Subcutaneous abdominal adipose tissue (tissue), 5 donors: ENCODE measurements around the gene CTR9.
"Not testable (repeated sequence)": the region's sequence is repeated elsewhere in the genome, so short reads cannot be mapped to it uniquely, and the experiment has no call there.

ENCODE experiments used
- H3K27ac ChIP-seq: one replicate; pipeline ENCODE4 v1.7.0; 2013; ENCODE audit warnings: low read depth, mild to moderate bottlenecking, inconsistent platforms, low read length, moderate library complexity
- H3K27me3 ChIP-seq, 5 donors: one replicate each; pipeline ENCODE4 v1.7.0; 2013; ENCODE audit warnings: low read length in 5 of 5, inconsistent platforms in 1 of 5; ENCODE audit not compliant: control insufficient read depth in 5 of 5, insufficient read depth in 4 of 5
- H3K36me3 ChIP-seq, 5 donors: one replicate each; pipeline ENCODE4 v1.7.0; 2013; ENCODE audit warnings: low read length in 5 of 5; ENCODE audit not compliant: control insufficient read depth in 5 of 5, insufficient read depth in 5 of 5
- H3K4me1 ChIP-seq, 5 donors: one replicate each; pipeline ENCODE4 v1.7.0; 2013; ENCODE audit warnings: low read length in 5 of 5, mild to moderate bottlenecking in 3 of 5, moderate library complexity in 1 of 5; ENCODE audit not compliant: control insufficient read depth in 5 of 5, insufficient read depth in 5 of 5
- H3K4me3 ChIP-seq, 5 donors: one replicate each; pipeline ENCODE4 v1.7.0; 2013; ENCODE audit warnings: low read length in 5 of 5, low read depth in 1 of 5
- H3K9ac ChIP-seq, 5 donors: one replicate each; pipeline ENCODE4 v1.7.0; 2013; ENCODE audit warnings: low read length in 5 of 5, mild to moderate bottlenecking in 4 of 5, moderate library complexity in 3 of 5
- H3K9me3 ChIP-seq, 5 donors: one replicate each; pipeline ENCODE4 v1.7.0; 2013; ENCODE audit warnings: low read length in 5 of 5; ENCODE audit not compliant: control insufficient read depth in 5 of 5
- donor health status: healthy.
- donor health status: healthy.
- donor health status: healthy.
- donor health status: healthy.
- donor health status: healthy.

Gene CTR9

DNA sequence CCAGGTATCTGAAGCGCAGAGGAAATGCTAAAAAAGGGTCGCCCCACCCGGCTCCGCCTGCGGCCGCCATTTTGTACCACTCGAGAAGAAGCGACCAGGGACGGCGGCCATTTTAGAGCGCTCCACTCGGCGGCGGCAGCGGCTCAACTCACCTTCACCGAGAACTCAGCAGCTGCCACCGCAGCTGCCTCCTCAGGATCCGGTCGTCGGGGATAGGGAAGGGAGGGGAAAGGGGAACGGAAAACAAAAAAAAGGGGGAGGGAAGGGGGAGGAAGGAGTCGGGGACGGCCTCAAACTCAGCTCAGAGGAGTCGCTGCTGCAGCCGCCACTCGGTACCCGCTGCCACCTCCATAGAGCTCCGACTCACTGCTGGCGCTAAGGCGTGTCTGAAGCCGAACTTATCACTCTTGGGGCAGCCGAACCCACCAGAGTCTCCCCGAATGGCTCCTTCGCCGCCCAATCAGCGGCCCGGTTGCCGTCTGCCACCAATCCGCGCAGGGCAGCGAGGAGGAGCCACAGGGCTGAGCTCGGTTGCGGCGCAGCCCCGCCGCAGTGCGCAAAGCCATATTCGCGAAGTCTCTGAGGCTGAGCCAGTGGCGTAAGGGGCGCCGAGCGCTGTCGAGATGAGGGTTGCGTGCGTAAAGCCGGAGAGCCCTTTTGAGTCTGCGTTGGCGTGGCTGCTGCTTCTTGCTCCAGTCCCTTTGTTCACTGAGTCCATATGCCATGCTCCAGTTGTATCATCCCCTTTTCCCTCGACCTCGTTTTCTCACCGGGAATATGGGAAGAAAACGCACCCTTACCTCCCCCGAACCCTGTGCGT is 57.7 kb downstream of the CTR9 start, which contains the start of gene EIF4G2:
Gene EIF4G2 (minus strand): TSS at position 374 of the 820 bp plus-strand sequence.
- Histone ChIP-seq H3K9ac (peak within 1 kb of the TSS; percentile 90 to 99 (median 91)), H3K9me3 (no peaks in the 10 kb centered on the region), H3K4me3 (peak within 1 kb of the TSS; percentile 94 to 98 (median 96)), H3K4me1 (peaks cover 4 to 39% (median 38%) of the 10 kb centered on the region in 5 donors), H3K27ac (peak within 1 kb of the TSS; percentile 99), H3K27me3 (no peaks in the 10 kb centered on the region), H3K36me3 (peaks cover 15 to 33% (median 32%) of the 10 kb centered on the region in 5 donors)

DNA sequence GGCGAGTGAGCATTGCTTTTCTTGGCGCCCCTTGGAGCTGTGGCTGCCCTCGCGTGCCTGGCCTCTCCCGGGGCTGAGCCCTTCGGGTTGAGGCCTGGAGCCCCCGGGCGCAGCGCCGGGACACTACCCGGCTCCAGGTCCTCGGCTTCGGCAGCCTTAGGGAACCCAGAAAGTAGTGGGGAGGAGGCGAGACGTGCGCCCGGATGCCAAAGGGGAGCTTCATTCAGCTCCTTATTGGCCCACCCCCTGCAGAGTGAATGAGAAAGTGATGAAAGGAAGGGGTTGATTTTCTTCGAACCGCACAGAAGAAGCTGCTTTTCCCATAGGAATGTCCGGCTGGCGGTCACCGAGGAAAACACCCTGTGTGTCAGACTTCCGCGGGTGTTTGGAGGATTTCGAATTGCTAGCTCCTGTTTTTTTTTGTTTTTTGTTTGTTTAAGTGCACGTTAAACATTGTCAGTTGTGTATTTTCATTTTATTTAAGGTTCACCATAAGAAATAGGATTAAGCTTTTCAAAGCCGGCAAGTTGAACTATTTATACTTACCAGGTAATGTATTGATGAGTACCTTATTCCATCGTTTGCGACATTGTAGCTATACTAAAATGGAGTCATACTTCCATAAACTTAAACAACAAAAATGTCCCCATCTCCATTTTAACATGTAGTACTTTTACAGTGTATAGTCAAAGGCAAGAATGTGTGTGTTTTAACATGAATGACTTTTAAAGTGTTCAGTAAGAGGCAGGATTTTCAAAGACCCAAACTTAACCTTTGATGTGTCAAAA is 58.5 kb downstream of the CTR9 start:
- peak overlapping the region; percentile 94 to 98 (median 96) for H3K4me3 ChIP-seq
- H3K9ac ChIP-seq = peak overlapping the region; percentile 76 to 98 (median 81)
- H3K4me1 ChIP-seq = peaks cover 4 to 39% (median 38%) of the 10 kb centered on the region in 5 donors
- no peaks in the 10 kb centered on the region for H3K27me3 ChIP-seq
- peaks cover 7 to 25% (median 24%) of the 10 kb centered on the region in 5 donors for H3K36me3 ChIP-seq
- peak overlapping the region; percentile 99 for H3K27ac ChIP-seq
- no peaks in the 10 kb centered on the region for H3K9me3 ChIP-seq

DNA sequence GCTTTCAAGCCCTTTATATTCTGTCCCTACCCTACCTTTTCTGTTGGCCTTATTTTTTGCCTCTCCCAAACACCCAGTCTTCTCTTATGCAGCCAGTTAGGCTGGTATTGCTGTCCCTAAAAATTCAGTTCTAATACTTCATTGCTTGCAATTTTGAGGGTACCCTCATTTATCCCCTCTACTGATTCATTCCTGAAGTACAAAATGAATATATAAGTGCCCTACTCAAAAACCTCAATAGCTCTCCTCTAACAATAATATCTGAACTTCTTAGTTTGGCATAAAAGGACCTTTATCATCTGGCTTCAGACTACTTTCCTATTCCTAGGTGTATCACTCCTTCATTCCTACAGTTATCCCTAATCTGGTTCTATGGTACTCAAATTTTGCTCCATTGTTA is 62.9 kb downstream of the CTR9 start:
- Histone ChIP-seq H3K4me3 (no peak overlapping the region), H3K27me3 (no peaks in the 10 kb centered on the region), H3K27ac (no peak overlapping the region), H3K36me3 (no peaks in the 10 kb centered on the region), H3K9me3 (no peaks in the 10 kb centered on the region), H3K9ac (no peak overlapping the region), H3K4me1 (peaks cover 0 to 18% (median 15%) of the 10 kb centered on the region in 5 donors)

DNA sequence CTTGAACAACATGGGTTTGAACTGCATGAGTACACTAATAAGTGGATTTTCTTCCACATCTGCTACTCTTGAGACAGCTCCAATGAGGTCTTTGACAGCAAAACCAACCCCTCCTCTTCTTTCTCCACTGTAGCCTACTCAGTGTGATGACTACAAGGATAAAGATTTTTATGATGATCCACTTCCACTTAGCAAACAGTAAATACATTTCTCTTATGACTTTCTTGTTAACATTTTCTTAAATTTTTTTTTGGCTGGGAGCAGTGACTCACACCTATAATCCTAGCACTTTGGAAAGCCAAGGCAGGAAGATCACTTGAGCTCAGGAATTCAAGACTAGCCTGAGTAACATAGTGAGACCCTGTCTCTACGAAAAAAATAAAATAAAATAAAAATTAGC is 67.5 kb downstream of the CTR9 start:
- Histone ChIP-seq H3K4me3 (no peak overlapping the region), H3K27ac (no peak overlapping the region), H3K9me3 (no peaks in the 10 kb centered on the region), H3K4me1 (peaks cover 0 to 6% (median 5%) of the 10 kb centered on the region in 5 donors), H3K27me3 (no peaks in the 10 kb centered on the region), H3K36me3 (no peaks in the 10 kb centered on the region), H3K9ac (no peak overlapping the region)

DNA sequence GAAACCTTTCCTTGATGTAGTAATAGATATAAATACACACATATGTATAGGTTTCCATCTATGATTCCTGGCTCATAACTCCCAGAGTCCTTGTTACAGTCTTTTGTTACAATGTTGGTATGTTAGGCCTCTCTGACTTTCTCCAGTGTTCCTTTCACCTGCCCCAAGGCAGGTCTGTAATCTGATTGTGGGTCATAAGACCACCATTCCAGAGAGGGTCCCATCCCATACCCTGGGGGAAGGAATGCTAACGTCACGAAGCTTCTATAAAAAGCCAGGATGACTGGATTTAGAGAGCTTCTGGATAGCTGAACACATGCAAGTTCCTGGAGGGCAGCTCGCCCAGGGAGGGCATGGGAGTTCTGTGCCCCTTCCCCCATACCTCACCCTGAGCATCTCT is 71.4 kb downstream of the CTR9 start:
- not testable (repeated sequence) for H3K9ac ChIP-seq, H3K4me3 ChIP-seq, H3K9me3 ChIP-seq, H3K27ac ChIP-seq, H3K27me3 ChIP-seq, H3K4me1 ChIP-seq, H3K36me3 ChIP-seq

DNA sequence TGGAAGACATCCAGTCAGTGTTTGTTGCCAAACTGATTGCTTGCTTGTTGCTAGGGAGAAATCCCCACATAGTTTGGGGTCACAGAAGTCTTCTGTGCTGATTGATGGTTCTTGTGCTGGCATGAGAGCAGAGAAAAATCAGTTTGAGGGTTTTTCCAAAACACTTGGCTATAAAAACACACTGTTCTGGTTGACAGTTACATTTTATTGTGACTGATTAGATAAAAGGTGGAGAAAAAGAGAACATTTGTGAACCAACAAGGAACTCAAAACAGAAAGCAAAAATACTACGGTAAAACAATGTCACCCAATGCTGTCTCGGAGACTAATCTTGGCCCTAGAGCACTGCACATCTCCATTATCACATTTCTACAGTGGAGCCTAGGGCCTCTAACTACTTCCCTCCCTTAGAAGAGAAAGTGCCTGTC is 72.1 kb downstream of the CTR9 start:
- H3K27ac ChIP-seq = no peak overlapping the region
- no peaks in the 10 kb centered on the region for H3K27me3 ChIP-seq
- no peaks in the 10 kb centered on the region for H3K4me1 ChIP-seq
- no peak overlapping the region for H3K4me3 ChIP-seq
- H3K9ac ChIP-seq = no peak overlapping the region
- no peaks in the 10 kb centered on the region for H3K9me3 ChIP-seq
- no peaks in the 10 kb centered on the region for H3K36me3 ChIP-seq

DNA sequence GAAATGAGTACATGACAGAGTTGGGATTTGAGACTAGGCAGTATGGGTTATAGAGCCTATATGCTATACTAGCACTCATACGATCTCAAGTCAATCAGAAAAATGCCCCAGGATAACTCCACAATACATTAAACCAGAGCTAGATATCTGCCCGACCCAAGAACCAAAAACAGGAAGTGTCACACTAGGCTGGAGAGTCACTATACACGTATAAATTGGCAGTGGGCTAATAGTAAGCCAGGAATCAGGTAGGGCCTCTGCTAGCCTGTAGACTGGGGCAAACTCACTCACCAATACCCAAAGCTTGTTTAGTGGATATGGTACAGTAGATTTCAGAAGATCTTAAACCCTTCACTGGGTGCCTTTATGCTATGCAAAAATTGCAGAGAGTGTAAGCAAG is 73.8 kb downstream of the CTR9 start:
- no peaks in the 10 kb centered on the region for H3K36me3 ChIP-seq
- H3K27me3 ChIP-seq = no peaks in the 10 kb centered on the region
- H3K4me1 ChIP-seq = no peaks in the 10 kb centered on the region
- no peak overlapping the region for H3K4me3 ChIP-seq
- no peaks in the 10 kb centered on the region for H3K9me3 ChIP-seq
- H3K9ac ChIP-seq = no peak overlapping the region
- H3K27ac ChIP-seq = no peak overlapping the region

DNA sequence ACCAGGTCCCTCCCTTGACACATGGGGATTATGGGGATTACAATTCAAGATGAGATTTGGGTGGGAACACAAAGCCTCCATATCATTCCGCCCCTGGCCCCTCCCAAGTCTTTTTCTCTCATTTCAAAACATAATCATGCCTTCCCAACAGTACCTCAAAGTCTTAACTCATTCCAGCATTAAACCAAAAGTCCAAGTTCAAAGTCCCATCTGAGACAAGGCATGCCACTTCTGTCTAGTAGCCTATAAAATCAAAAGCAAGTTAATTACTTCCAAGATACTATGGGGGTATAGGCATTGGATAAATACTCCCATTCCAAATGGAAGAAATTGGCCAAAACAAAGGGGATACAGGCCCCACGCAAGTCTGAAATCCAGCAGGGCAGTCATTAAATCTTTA is 77.4 kb downstream of the CTR9 start:
- Histone ChIP-seq H3K36me3 (no peaks in the 10 kb centered on the region), H3K27me3 (no peaks in the 10 kb centered on the region), H3K9me3 (no peaks in the 10 kb centered on the region), H3K27ac (no peak overlapping the region), H3K9ac (no peak overlapping the region), H3K4me3 (no peak overlapping the region), H3K4me1 (no peaks in the 10 kb centered on the region)

DNA sequence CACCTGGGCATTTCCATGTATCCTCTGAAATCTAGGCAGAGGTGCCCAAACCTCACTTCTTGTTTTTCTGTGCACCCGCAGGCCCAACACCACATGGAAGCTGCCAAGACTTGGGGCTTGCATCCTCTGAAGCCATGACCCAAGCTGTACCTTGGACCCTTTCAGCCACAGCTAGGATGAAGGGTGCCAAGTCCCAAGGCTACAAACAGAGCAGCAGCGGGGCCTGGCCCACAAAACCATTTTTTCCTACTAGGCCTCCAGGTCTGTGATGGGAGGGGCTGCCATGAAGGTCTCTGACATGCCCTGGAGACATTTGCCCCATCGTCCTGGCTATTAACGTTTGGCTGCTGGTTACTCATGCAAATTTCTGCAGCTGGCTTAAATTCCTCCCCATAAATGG is 78.1 kb downstream of the CTR9 start:
- no peak overlapping the region for H3K9ac ChIP-seq
- no peak overlapping the region for H3K27ac ChIP-seq
- no peak overlapping the region for H3K4me3 ChIP-seq
- H3K9me3 ChIP-seq = no peaks in the 10 kb centered on the region
- H3K4me1 ChIP-seq = no peaks in the 10 kb centered on the region
- H3K36me3 ChIP-seq = no peaks in the 10 kb centered on the region
- no peaks in the 10 kb centered on the region for H3K27me3 ChIP-seq
